GM18870 (cell line): ENCODE data around the gene PITPNC1.

Experiments
- ATAC-seq: cut with Tn5 transposase; IDR thresholded peaks from one replicate; pipeline ENCODE4 v1.9.1; 2021; ENCODE audit warnings: moderate library complexity; ENCODE audit not compliant: unreplicated experiment

The PITPNC1 gene

DNA sequence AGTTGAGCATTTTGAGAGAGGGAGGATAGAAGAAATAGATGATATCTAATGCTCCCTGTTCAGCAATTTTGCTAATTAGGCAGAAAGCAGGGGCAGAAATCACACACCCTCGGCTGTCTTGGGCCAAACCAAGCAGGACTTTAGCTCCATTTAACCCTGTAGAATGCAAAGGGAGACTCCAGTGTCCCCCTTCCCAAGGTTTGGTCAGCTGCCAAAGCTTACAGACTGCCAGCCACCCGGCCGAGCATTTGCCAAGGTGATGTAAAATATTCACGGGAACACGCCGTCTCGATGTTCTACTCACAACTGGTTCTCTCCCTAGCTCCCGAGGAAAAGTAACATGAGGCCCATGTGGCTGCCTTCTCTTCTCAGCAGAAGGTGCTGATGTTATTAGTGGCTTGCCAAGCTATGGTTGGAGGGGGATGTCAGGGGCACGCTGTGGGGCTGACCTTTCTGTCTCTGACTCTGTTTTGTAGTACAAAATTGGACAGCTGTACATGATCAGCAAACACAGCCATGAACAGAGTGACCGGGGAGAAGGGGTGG lies 155.3 kb downstream of the PITPNC1 start:
- no peak for ATAC-seq

DNA sequence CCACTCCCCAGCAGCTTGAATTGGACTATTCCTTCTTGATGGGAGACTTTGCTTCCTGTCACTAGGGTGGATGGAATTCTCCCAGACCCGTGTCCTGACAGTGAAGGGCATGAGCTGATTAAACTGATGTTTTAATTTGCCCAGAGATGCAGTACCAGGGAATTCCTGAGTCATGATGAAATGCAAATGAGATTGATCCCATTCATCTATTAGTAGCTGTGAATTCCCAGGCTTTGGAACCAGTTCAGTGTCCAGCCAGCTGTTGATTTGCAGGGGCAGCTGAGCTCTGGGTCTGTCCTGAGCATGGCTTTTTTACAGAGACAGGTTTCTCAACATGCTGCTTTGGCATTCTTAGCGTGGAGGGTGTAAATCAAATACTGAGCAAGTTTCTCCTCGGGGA lies 157.9 kb downstream of the PITPNC1 start:
- no peak for ATAC-seq

- no peak for ATAC-seq
Measured at GRCh38 chr17:67542219-67543114, 165.4 kb downstream of the PITPNC1 start.

- no peak for ATAC-seq
Measured at GRCh38 chr17:67544364-67544955, 167.4 kb downstream of the PITPNC1 start.

DNA sequence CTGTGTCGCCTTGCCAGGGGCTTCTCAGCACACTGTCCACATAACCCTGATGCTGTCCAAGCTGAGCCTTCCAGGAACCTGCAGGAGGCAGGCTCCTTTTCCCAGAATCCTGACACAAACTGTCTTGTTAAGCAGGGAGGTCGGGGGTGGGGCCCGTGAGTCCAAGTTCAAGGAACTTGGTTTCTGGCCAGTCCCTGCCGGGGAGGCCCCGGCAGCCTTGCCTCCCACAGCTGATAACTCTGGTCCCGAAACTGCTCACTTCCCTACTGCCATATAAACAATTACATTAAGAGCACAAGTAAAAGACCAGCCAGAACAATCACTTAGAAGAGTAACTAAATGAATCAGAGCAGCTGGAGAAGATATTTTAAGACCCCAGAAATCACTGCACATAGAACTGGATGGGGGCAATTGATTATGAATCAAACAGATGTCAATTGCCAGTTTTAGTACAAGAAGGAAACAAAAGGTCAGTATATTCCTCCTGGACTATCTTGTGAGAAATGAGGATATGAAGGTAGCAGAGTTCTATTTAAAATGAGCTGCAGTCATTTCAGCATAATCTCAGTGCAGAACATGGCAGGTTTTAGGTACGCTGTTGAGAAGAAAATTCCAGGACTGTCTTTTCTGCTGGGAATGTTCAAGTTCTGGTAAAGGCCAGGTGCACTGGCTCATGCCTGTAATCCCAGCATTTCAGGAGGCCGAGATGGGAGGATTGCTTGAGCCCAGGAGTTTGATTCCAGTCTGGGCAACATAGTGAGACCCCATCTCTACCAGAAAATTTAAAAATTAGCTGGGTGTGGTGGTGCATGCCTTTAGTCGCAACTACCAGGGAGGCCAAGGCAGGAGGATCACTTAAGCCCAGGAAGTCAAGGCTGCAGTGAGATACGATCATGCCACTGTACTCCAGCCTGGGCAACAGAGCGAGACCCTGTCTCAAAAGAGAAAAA lies 169.8 kb downstream of the PITPNC1 start:
- peak; percentile 93 for ATAC-seq

GRCh38 chr17:67548693-67549092 lies 171.6 kb downstream of the PITPNC1 start:
- no peak for ATAC-seq

GRCh38 chr17:67549820-67550219 lies 172.7 kb downstream of the PITPNC1 start:
- ATAC-seq: no peak

DNA sequence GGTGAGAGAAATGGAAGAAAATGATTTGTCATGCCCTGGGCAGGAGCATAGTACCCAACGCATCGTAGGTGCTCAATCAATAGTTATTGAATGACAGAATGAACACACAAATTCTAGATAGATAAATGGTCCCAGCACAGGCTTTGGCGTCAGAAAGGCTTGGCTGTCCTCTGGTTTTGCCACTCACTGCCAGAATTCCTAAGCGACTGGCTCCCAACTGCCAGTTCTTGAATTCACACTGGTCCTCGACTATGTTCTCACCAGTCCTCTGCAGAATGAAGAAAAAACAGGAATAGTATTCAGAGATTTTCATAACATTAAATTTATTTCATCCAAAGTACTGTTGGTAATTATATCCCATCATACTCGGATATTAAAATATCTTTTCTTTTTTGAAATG lies 177.6 kb downstream of the PITPNC1 start:
- no peak for ATAC-seq

DNA sequence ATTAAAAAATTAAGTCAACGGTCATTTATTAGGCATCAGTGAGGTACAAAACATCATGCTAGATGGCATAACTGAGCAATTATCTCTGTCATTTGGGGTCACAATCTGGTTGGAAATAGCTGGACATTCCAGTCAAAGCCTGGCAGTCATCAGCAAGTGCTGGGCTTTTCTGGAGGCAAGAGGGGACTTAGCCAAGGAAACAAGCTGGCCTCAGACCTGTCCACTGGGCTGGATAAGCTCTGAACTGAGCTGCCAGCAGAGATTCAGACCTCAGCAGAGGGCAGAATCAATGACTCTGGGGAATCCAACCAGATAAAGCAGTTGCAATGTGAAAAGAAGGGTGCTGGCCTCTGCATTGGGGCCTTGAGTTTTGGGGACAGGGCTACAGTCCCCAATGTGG lies 178.8 kb downstream of the PITPNC1 start:
- no peak for ATAC-seq

- ATAC-seq: no peak
Measured at GRCh38 chr17:67557052-67557845, 180.2 kb downstream of the PITPNC1 start.

DNA sequence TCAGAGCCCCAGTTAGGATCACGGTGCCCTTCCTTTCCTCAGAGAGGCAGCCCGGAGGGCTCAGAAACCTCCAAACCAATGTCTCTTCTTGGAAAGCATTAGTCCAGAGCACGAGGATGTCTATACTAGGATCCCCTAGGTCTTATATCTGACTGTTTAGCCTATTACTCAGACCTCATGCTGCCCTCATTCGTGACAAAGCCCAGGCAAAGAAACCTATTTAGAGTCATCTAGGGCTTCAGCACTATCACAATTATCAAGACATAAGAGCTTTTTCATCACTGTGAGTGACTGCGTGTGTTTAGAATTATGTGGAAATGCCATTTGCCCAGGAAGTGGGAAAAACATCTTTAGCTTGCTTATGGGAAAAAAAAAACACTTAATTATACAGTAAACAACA lies 180.8 kb downstream of the PITPNC1 start:
- ATAC-seq: no peak

DNA sequence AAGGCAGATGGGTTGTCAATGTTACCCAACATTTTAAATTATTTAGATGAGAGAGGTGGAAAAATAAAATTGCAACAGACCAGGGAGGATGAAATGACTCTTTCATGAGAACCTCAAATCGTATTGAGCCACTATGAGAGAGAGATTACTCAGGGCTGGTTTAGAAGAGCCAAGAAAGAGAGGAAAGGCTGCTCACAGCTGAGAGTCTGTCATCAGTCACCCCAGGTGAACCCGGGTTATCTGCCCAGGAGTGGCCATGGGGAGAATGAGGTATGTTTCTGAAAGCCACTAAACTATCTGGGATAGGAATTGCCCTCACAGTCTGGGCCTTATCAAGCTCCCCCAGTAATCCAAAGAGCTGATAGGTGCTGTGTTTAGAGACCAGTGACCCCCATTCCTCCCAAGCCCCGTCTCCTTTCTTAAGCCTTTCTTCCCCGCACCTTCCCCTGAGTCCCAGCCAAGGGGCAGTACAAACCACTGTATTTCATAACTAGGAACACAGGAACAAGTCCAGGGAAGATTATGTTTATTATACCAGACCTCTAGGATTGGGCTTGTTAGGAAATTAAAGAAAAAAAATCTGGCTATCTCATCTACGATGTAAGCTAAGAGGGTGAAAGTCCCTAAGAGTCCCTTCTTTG lies 181.8 kb downstream of the PITPNC1 start:
- ATAC-seq: no peak

DNA sequence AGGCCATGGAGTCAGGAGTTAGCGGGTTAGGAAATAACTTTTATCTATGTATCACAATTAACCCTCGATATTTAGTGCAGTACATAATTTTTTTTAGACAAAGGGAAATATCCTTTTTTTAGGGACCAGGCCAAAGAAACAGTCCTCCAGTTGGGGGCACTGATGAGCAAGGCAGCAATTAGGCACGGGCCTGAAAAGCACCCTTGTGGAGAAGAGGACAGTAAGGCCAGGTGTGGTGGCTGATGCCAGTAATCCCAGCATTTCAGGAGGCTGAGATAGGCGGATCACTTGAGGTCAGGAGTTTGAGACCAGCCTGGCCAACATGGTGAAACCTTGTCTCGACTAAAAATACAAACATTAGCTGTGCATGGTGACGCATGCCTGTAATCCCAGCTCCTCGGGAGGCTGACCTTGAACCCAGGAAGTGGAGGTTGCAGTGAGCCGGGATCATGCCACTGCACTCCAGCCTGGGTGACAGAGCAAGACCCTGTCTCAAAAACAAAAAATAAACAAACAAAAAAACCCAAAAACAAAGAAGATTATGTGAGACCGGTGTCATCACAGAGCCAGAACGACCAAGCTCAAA lies 182.4 kb downstream of the PITPNC1 start:
- no peak for ATAC-seq

DNA sequence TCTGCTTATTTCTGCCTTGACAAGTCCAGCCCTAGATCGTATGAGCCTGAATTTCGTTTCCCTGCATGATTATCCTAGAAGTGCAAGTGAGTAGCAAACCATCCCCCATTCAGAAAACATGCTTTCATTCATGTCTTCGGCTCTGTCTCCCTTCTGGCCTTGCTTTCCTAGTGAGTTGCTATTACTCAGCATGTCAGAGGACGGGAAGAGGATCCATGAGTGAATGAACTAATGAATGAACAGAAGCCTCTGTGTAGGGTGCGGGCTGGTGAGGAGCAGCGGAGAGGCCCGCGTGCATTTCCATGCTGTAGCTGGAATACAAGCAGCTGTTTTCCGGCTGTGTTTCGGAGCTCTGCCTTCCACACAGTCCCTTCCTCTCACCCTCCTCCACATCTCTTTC lies 184.9 kb downstream of the PITPNC1 start:
- ATAC-seq: no peak

DNA sequence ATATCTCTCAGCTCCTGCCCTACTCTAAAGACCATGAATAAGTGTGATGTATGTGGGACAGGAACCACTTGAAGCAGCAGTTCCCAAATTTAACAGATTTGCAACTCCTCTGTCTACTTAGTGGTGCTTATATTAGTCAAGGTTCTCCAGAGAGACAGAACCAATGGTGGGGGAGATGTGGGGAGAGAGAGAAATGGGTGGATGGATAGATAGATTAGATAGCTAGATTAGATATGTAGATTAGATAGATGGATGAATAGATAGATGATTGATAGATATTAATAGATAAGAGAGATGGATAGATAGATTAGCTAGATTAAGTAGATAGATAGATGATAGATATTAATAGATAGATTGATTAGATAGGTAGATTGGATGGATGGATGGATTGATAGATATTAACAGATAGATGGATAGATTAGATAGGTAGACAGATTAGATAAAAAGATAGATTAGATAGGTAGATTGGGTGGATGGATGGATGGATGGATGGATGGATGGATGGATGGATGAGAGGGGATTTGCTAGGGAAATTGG lies 186.7 kb downstream of the PITPNC1 start:
- no peak for ATAC-seq

DNA sequence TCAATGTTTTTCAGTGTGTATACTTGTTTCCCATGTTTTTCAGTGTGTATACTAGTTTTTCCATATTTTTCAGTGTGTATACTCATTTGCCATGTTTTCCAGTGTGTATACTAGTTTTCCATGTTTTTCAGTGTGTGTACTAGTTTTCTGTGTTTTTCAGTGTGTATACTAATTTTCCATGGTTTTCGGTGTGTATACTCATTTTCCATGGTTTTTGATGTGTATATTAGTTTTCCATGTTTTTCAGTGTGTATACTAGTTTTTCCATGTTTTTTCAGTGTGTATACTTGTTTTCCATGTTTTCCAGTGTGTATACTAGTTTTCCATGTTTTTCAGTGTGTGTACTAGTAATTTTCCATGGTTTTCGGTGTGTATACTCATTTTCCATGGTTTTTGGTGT lies 188.0 kb downstream of the PITPNC1 start:
- ATAC-seq: no peak

- no peak for ATAC-seq
Measured at GRCh38 chr17:67566656-67567055, 189.6 kb downstream of the PITPNC1 start.

DNA sequence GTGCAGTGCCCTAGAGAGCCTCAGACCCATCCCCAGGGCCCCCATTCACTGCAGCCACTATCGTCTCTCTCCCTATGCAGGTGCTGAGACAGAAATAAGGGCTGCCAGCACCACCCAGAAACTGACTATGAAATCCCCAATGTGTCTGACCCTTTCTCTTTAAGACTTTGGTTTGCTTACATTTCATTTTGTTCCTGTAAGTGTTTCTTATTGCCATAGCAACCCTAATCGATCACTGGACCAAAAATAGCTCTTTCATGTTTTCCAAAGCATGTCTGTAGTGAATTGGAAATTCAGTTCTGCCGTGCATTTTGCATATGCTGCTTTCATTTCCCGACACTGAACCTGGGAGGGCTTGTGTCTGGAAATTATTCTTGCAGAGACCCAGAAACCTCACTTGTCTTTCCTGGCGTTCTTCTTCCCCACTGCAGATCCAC lies 192.0 kb downstream of the PITPNC1 start:
- no peak for ATAC-seq

GRCh38 chr17:67569873-67570272 lies 192.8 kb downstream of the PITPNC1 start:
- ATAC-seq: no peak
